Sciatic nerve (tissue), 2 donors: Measurements from ENCODE around the gene EBPL. TPM values are rescaled to one million over a fixed set of nuclear protein-coding genes. Genes with fewer than 3 reads are reported as not detected.
"Not testable (repeated sequence)": the region's sequence is repeated elsewhere in the genome, so short reads cannot be mapped to it uniquely, and the experiment has no call there.

Experiments used
- ATAC-seq: fragments of 200-7000 bp; cut with Tn5 transposase; one replicate; pipeline ENCODE4 v1.9.1; 2020; ENCODE audit warnings: mild to moderate bottlenecking, moderate library complexity
- DNase-seq: peaks from one replicate; pipeline ENCODE4 v3.0.0-alpha.2; 2020; ENCODE audit warnings: low spot score
- intact Hi-C: fragments of 100-400 bp; cut with DNase I; formaldehyde crosslinking; loops from one replicate; pipeline ENCODE4 v1.14.2; 2022
- total RNA-seq: library from RNA; stranded (reverse); fragmentation: NEBNext Ultra II Directional; extraction: Animal tissue kit (Norgen Biotek cat#: 25700); gene quantifications from one replicate; pipeline ENCODE4 v1.2.1, GENCODE V29; 2021
- donor health status: DM: no; HTN: no; CAD: no.
- donor health status: DM: no; HTN: no; CAD: no.

The EBPL gene
- total RNA-seq, 1 donor from 2014 or later: 38.9 TPM

- DNase-seq, ATAC-seq, intact Hi-C loops: not testable (repeated sequence)
These were observed 79.2 kb downstream of the EBPL start for GRCh38 chr13:49612042-49612441.

Other genes starting within 250 kb of the EBPL start
- 83.6 TPM for gene CAB39L, start 247.4 kb downstream of the EBPL start, total RNA-seq
- 18.9 TPM for gene SETDB2, start 247.2 kb downstream of the EBPL start, total RNA-seq
- gene PHF11, start 195.5 kb downstream of the EBPL start, total RNA-seq: 55.2 TPM
- gene RCBTB1, start 105.9 kb downstream of the EBPL start, total RNA-seq: 18.9 TPM
- gene ARL11, start 63.0 kb downstream of the EBPL start, total RNA-seq: 1.1 TPM
- 31.7 TPM for gene KPNA3, start 101.2 kb upstream of the EBPL start, total RNA-seq
- 7.8 TPM for gene SPRYD7, start 244.9 kb upstream of the EBPL start, total RNA-seq